Measurements from ENCODE around the gene NEK4.

DNA sequence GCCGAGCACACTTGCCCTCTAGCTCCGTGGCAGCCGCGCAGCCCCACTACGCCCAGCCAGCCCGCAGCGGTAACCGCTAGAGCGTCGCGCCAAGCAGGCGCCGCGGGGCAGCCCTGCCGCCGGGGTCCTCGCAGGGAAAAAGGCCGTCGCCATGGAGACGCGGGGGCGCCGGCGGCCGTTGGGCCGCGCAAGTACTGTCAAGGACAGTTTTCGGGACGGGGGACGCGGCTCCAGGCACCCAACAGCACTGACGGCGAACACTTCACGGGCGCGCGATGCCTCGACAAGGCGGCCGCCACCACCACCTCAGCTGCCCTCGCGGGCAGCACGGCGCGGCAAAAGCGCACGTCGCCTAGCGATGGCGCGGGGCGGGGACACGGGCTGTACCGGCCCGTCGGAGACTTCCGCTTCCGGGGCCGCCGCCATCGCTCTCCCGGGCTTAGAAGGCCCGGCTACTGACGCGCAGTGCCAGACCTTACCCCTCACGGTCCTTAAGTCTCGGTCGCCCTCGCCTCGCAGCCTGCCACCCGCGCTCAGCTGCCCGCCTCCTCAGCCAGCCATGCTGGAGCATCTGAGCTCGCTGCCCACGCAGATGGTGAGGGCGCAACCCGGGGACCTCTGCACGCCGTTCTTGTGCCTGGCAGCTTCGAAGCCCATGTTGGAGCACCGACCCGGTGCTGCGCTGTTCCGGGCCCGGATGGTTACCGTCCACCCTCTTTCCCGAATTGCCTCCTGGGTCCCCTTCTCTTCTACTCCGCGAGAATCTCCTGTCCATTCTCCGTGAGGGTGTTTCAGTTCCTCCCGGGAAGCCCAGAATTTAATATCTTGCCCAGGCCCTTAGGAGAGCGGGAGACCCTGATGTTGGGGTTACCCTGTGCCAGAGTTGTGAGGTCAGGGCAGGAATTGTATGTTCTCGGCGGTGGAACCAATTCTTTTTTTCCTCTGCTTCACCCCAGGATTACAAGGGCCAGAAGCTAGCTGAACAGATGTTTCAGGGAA, 64.8 kb downstream of the NEK4 start, which contains the start of the genes GLT8D1 and SPCS1:
- TF ChIP-seq MEF2A (IDR thresholded peaks at IDR 0.05; ENCODE audit: borderline replicate concordance, low read depth) (no peak), JUND (IDR thresholded peaks at IDR 0.05) (no peak), MXI1 (IDR thresholded peaks at IDR 0.05; ENCODE audit: low read depth, low read length) (peak; percentile 89; the same call in 1 of the 2 replicates), RAD21 (IDR thresholded peaks at IDR 0.05; ENCODE audit: low read length) (no peak), GATA2 (CRISPR knock-in tag; IDR thresholded peaks at IDR 0.05) (no peak), TEAD4 (IDR thresholded peaks at IDR 0.05; ENCODE audit: borderline replicate concordance, insufficient read depth) (no peak), NFIC (IDR thresholded peaks at IDR 0.05; ENCODE audit: borderline replicate concordance) (peak; percentile 74), FOXJ3 (CRISPR knock-in tag; IDR thresholded peaks at IDR 0.05) (no peak), SIN3A (IDR thresholded peaks at IDR 0.05; ENCODE audit: borderline replicate concordance, low read depth, low read length) (peak; percentile 69; the same call in 1 of the 2 replicates), EZH2phosphoT487 (IDR thresholded peaks at IDR 0.05; ENCODE audit: borderline replicate concordance, low read depth) (no peak), EP300 (IDR thresholded peaks at IDR 0.05; ENCODE audit: borderline replicate concordance in 1 of 2, low read depth in 1 of 2, low read length in 1 of 2) (no peak)
- TF ChIP-seq, protein P1, sequence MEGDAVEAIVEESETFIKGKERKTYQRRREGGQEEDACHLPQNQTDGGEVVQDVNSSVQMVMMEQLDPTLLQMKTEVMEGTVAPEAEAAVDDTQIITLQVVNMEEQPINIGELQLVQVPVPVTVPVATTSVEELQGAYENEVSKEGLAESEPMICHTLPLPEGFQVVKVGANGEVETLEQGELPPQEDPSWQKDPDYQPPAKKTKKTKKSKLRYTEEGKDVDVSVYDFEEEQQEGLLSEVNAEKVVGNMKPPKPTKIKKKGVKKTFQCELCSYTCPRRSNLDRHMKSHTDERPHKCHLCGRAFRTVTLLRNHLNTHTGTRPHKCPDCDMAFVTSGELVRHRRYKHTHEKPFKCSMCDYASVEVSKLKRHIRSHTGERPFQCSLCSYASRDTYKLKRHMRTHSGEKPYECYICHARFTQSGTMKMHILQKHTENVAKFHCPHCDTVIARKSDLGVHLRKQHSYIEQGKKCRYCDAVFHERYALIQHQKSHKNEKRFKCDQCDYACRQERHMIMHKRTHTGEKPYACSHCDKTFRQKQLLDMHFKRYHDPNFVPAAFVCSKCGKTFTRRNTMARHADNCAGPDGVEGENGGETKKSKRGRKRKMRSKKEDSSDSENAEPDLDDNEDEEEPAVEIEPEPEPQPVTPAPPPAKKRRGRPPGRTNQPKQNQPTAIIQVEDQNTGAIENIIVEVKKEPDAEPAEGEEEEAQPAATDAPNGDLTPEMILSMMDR (IDR thresholded peaks at IDR 0.05) = no peak
- TF ChIP-seq, protein P2, sequence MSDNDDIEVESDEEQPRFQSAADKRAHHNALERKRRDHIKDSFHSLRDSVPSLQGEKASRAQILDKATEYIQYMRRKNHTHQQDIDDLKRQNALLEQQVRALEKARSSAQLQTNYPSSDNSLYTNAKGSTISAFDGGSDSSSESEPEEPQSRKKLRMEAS (IDR thresholded peaks at IDR 0.05; ENCODE audit: low read depth) = peak; percentile 67; the same call in 1 of the 2 replicates
